Erythroblast (primary cell): ENCODE data around the gene SLC12A8.

ENCODE experiments used
- GATA1 ChIP-seq: IDR thresholded peaks from 2 replicates; pipeline ENCODE4 v1.6.1; 2011; ENCODE audit warnings: low read depth, mild to moderate bottlenecking, control low read depth, low read length, moderate library complexity
- POLR2A ChIP-seq: IDR thresholded peaks from 2 replicates; pipeline ENCODE4 v1.6.1; 2011; ENCODE audit warnings: mild to moderate bottlenecking, low read length

DNA sequence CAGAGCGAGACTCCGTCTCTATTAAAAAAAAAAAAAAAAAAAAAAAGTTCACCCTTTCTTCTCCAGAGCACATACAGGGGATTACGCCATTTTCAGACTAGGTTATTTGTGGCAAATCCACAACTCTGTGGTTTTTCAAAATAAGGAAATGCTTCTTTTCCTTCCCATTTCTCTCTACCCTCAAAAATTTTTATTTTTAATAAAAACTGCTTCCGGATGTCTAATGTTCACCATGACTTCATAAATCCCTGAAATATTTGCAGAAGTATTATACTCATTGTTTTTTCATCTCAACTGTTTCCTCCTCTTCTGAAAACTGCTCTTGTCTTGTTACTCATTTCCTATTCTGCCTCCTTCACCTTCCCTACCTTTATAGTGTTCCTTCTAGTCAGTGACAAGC lies 45.0 kb upstream of the SLC12A8 start:
- TF ChIP-seq POLR2A (no peak), GATA1 (no peak)
